ENCODE data around the gene UBE2I.

The UBE2I gene

DNA sequence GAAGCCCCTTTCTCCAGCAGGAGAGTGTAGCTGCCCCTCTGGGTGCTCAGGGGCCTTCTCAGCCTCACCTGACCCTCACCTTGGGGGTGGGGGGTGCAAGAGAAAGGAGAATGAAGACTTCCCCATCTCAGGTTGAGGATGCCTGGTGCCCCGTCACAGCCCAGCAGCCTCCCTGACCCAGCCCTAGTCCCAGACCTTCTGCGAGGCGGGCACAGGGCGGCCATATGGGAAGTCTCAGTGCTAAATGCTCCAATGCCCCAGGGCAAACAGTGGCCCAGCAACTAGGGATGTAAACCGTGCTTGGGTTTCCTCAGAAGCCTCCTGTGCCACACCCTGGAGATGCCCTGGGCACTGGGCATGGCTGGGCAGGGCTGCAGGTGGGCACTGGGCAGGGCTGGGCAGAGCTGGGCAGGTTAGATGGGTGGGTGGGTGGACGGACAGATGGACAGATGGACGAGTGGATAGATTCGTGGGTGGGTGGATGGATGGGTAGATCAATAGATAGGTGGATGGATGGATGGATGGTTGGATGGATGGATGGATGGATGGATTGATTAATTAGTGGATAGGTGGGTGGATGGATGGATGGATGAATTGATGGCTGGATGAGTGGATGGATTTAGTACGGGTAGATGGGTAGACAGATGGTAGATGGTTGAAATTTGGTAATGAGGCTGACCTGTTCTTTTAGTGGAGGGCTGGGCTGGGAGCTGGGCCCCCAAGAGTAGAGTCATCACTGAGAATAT is 36.8 kb upstream of the UBE2I start:
- H3K9ac ChIP-seq (ENCODE audit: insufficient read length, low read depth): no peak overlapping the region
- H3K4me3 ChIP-seq (ENCODE audit: insufficient read length, low read depth): no peak overlapping the region

DNA sequence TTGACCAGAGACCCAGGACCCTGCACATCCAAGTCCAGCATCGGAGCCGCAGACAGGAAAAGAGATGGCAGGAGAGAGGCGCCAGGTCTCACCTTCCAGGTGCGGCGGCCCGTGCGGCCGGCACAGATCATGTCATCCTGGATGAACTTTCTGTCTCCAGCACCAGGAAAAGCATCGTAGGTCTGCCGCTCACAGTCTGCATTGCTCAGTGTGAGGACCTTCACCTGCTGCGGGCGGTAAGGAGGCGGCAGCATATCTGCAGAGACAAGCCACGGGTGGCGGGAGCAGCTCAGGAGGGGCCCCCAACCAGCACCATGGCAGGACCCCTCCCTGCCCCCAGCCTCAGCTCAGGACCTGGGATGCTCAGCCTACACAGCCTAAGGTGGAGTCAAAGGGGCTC is 35.6 kb upstream of the UBE2I start:
- Histone ChIP-seq H3K9me3 (ENCODE audit: insufficient read depth, low read length) (no peaks in the 10 kb centered on the region), H3K27me3 (ENCODE audit: insufficient read depth, insufficient read length) (peaks cover 20% of the 10 kb centered on the region), H3K4me3 (ENCODE audit: insufficient read length, low read depth) (no peak overlapping the region), H3K36me3 (ENCODE audit: insufficient read depth, insufficient read length, low read length) (no peaks in the 10 kb centered on the region), H3K4me1 (ENCODE audit: insufficient read depth, insufficient read length) (peaks cover 14% of the 10 kb centered on the region), H3K9ac (ENCODE audit: insufficient read length, low read depth) (no peak overlapping the region)
- TF ChIP-seq SUZ12 (IDR thresholded peaks at IDR 0.05; ENCODE audit: extremely low read depth, insufficient read depth, insufficient read length) (no peak), ZNF274 (IDR thresholded peaks at IDR 0.05; ENCODE audit: low read depth, low read length) (no peak), YY1 (IDR thresholded peaks at IDR 0.05; ENCODE audit: insufficient read depth, insufficient read length) (no peak)
- DNase-seq (ENCODE audit: low read depth, low spot score): no peak

More for the DNA sequence above, 36.8 kb upstream of the UBE2I start:
- no peak for DNase-seq (ENCODE audit: low read depth, low spot score)
- H3K4me1 ChIP-seq (ENCODE audit: insufficient read depth, insufficient read length): peaks cover 6% of the 10 kb centered on the region
- H3K36me3 ChIP-seq (ENCODE audit: insufficient read depth, insufficient read length, low read length): no peaks in the 10 kb centered on the region
- TF ChIP-seq SUZ12 (IDR thresholded peaks at IDR 0.05; ENCODE audit: extremely low read depth, insufficient read depth, insufficient read length) (no peak), YY1 (IDR thresholded peaks at IDR 0.05; ENCODE audit: insufficient read depth, insufficient read length) (no peak), ZNF274 (IDR thresholded peaks at IDR 0.05; ENCODE audit: low read depth, low read length) (no peak)
- no peaks in the 10 kb centered on the region for H3K9me3 ChIP-seq (ENCODE audit: insufficient read depth, low read length)
- peaks cover 17% of the 10 kb centered on the region for H3K27me3 ChIP-seq (ENCODE audit: insufficient read depth, insufficient read length)

DNA sequence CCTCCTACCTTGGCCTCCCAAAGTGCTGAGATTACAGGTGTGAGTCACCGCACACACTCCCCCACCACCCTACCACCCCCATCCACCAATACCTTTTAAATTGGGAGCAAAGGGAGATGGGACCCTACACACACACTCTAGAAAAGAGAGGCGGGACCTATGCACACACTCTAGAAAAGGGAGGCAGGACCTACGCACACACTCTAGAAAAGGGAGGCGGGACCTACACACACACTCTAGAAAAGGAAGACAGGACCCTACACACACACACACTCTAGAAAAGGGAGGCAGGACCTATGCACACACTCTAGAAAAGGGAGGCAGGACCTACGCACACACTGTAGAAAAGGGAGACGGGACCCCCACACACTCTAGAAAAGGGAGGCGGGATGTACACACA is 34.7 kb upstream of the UBE2I start:
- Histone ChIP-seq H3K27me3 (ENCODE audit: insufficient read depth, insufficient read length) (peaks cover 27% of the 10 kb centered on the region), H3K9ac (ENCODE audit: insufficient read length, low read depth) (no peak overlapping the region), H3K9me3 (ENCODE audit: insufficient read depth, low read length) (no peaks in the 10 kb centered on the region), H3K36me3 (ENCODE audit: insufficient read depth, insufficient read length, low read length) (no peaks in the 10 kb centered on the region), H3K4me1 (ENCODE audit: insufficient read depth, insufficient read length) (peaks cover 23% of the 10 kb centered on the region), H3K4me3 (ENCODE audit: insufficient read length, low read depth) (no peak overlapping the region)
- TF ChIP-seq ZNF274 (IDR thresholded peaks at IDR 0.05; ENCODE audit: low read depth, low read length) (no peak), YY1 (IDR thresholded peaks at IDR 0.05; ENCODE audit: insufficient read depth, insufficient read length) (no peak), SUZ12 (IDR thresholded peaks at IDR 0.05; ENCODE audit: extremely low read depth, insufficient read depth, insufficient read length) (no peak)
- no peak for DNase-seq (ENCODE audit: low read depth, low spot score)

DNA sequence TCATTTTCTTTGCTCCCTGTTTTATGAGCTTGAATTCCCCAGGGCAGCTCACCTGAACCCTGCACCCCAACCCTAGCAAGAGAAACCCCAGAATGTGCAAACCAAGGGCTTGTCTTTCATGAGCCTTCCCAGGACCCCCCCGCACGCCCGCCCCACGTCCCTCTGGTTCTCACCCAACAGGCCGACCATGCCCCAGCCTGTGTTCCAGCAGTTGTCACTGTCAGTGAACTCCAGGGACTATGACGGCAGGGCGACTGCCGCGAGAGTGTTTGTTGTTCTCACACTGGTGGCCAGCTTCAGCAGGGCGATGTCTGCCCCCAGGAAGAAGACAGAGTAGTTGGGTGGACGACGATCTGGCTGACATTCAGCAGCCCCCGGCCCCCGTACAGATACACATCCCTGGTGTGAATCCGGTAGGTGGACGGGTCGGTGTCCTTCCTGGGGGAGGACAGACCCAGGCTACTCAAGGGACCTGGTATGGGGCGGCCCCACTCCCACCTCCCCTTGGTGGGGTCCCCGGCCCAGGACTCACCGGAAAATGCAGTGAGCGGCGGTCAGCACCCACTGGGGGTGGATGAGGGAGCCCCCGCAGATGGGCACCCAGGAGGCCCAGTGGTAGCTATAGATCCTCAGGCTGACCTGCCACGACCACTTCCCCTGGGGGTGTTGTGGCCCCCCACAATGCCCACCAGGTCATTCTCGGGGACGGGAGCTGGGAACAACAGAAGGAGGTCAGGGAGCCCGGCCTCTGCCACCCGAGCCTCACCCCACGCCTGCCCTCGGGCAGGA is 33.5 kb upstream of the UBE2I start:
- Histone ChIP-seq H3K4me1 (ENCODE audit: insufficient read depth, insufficient read length) (peaks cover 28% of the 10 kb centered on the region), H3K9ac (ENCODE audit: insufficient read length, low read depth) (no peak overlapping the region), H3K36me3 (ENCODE audit: insufficient read depth, insufficient read length, low read length) (no peaks in the 10 kb centered on the region), H3K9me3 (ENCODE audit: insufficient read depth, low read length) (no peaks in the 10 kb centered on the region), H3K27me3 (ENCODE audit: insufficient read depth, insufficient read length) (peaks cover 33% of the 10 kb centered on the region), H3K4me3 (ENCODE audit: insufficient read length, low read depth) (no peak overlapping the region)
- no peak for DNase-seq (ENCODE audit: low read depth, low spot score)
- TF ChIP-seq ZNF274 (IDR thresholded peaks at IDR 0.05; ENCODE audit: low read depth, low read length) (no peak), SUZ12 (IDR thresholded peaks at IDR 0.05; ENCODE audit: extremely low read depth, insufficient read depth, insufficient read length) (no peak), YY1 (IDR thresholded peaks at IDR 0.05; ENCODE audit: insufficient read depth, insufficient read length) (no peak)

DNA sequence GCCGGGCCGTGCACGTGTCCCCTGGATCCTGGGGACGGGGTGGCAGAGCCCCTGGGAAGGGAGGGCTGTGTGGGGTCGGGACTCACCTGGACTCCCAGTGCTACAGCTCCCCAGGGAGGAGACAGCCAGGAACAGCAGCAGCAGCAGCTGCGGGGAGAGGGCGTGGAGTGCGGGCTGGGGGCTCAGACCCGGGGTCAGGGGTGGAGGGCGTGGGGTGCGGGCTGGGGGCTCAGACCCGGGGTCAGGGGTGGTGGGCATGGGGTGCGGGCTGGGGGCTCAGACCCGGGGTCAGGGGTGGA is 32.9 kb upstream of the UBE2I start:
- H3K4me3 ChIP-seq (ENCODE audit: insufficient read length, low read depth): no peak overlapping the region
- peaks cover 33% of the 10 kb centered on the region for H3K27me3 ChIP-seq (ENCODE audit: insufficient read depth, insufficient read length)
- no peaks in the 10 kb centered on the region for H3K36me3 ChIP-seq (ENCODE audit: insufficient read depth, insufficient read length, low read length)
- no peak overlapping the region for H3K9ac ChIP-seq (ENCODE audit: insufficient read length, low read depth)
- DNase-seq (ENCODE audit: low read depth, low spot score): no peak
- no peaks in the 10 kb centered on the region for H3K9me3 ChIP-seq (ENCODE audit: insufficient read depth, low read length)
- TF ChIP-seq ZNF274 (IDR thresholded peaks at IDR 0.05; ENCODE audit: low read depth, low read length): no peak
- TF ChIP-seq SUZ12 (IDR thresholded peaks at IDR 0.05; ENCODE audit: extremely low read depth, insufficient read depth, insufficient read length): no peak
- no peak for TF ChIP-seq YY1 (IDR thresholded peaks at IDR 0.05; ENCODE audit: insufficient read depth, insufficient read length)
- peaks cover 28% of the 10 kb centered on the region for H3K4me1 ChIP-seq (ENCODE audit: insufficient read depth, insufficient read length)

DNA sequence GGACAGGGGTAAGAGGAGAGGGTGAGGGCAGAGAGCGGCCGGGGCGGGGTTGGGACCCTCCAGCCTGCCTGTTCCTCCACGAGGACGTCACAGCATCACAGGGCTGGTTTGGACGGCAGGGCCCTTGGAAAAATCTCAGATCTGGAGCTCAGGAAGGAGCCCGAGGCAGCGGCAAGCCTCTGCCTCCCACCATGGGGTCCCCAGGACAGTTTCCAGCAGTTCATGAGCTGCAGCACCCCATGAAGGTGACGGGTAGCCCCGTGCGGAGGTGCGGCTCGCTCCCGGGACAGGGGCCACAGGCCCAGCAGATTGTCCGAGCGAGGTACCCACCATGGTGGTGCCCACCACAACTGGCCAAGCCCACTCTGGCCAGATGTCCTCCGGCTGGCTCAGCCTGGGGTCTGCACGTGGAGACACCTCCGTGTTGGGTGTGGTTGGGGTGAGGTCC is 32.3 kb upstream of the UBE2I start:
- no peak for DNase-seq (ENCODE audit: low read depth, low spot score)
- TF ChIP-seq YY1 (IDR thresholded peaks at IDR 0.05; ENCODE audit: insufficient read depth, insufficient read length) (no peak), ZNF274 (IDR thresholded peaks at IDR 0.05; ENCODE audit: low read depth, low read length) (no peak), SUZ12 (IDR thresholded peaks at IDR 0.05; ENCODE audit: extremely low read depth, insufficient read depth, insufficient read length) (no peak)
- Histone ChIP-seq H3K4me1 (ENCODE audit: insufficient read depth, insufficient read length) (peaks cover 29% of the 10 kb centered on the region), H3K9ac (ENCODE audit: insufficient read length, low read depth) (no peak overlapping the region), H3K9me3 (ENCODE audit: insufficient read depth, low read length) (no peaks in the 10 kb centered on the region), H3K27me3 (ENCODE audit: insufficient read depth, insufficient read length) (peaks cover 36% of the 10 kb centered on the region), H3K4me3 (ENCODE audit: insufficient read length, low read depth) (no peak overlapping the region), H3K36me3 (ENCODE audit: insufficient read depth, insufficient read length, low read length) (no peaks in the 10 kb centered on the region)

DNA sequence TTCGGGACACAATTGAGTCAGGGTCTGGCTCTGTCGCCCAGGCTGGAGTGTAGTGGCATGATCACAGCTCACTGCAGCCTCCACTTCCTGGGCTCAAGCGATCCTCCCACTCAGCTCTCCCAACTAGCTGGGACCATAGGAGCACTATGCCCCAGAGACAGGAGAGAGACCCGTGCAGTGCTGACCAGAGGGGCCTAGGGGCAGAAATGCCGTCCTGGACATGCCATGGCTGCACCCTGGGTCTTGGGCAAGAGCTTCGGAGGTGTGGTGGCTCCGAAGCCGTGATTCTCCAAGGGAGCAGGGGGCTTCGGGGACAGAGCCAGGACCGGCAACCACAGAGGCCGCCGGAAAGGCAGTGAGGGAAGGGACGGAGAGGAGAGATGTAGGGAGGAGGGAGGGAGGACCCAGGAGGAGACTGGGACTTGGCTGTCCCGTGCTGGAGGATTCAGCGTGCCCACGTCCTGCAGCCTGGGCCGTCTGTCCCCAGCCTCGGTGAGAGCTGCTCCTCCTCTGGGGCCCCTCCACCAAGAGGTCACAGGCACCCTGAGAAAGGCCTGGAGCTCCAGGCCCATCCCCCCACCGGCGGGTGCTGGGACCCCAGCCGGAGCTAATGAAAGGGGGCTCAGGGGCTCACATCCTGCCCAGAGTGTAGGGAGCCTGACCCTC is 31.7 kb upstream of the UBE2I start:
- Histone ChIP-seq H3K4me1 (ENCODE audit: insufficient read depth, insufficient read length) (peaks cover 33% of the 10 kb centered on the region), H3K36me3 (ENCODE audit: insufficient read depth, insufficient read length, low read length) (no peaks in the 10 kb centered on the region), H3K9ac (ENCODE audit: insufficient read length, low read depth) (peak overlapping the region; percentile 32), H3K27me3 (ENCODE audit: insufficient read depth, insufficient read length) (peaks cover 32% of the 10 kb centered on the region), H3K4me3 (ENCODE audit: insufficient read length, low read depth) (no peak overlapping the region), H3K9me3 (ENCODE audit: insufficient read depth, low read length) (no peaks in the 10 kb centered on the region)
- DNase-seq (ENCODE audit: low read depth, low spot score): no peak
- TF ChIP-seq YY1 (IDR thresholded peaks at IDR 0.05; ENCODE audit: insufficient read depth, insufficient read length) (no peak), ZNF274 (IDR thresholded peaks at IDR 0.05; ENCODE audit: low read depth, low read length) (no peak), SUZ12 (IDR thresholded peaks at IDR 0.05; ENCODE audit: extremely low read depth, insufficient read depth, insufficient read length) (no peak)
